Activated T-cell treated with anti-CD3 and anti-CD28 coated beads, Interleukin-2, amount 50 U/mL, for 4 hours (primary cell): Measurements from ENCODE around the gene TMEM94. TPM values are rescaled to one million over a fixed set of nuclear protein-coding genes. Genes with fewer than 3 reads are reported as not detected.

Source experiments
- ATAC-seq, 2 donors: fragments of 200-7000 bp; cut with Tn5 transposase; one replicate each; pipeline ENCODE4 v1.10.0; 2021
- DNase-seq: peaks from one replicate; pipeline ENCODE4 v3.0.0-alpha.2; 2020
- H3K27me3 Mint-ChIP-seq: one replicate; pipeline ENCODE4 v1.8.0; 2021; ENCODE audit warnings: low read depth, mixed read lengths
- H3K36me3 Mint-ChIP-seq: one replicate; pipeline ENCODE4 v1.8.0; 2022; ENCODE audit warnings: mixed read lengths; ENCODE audit not compliant: insufficient read depth
- H3K4me1 Mint-ChIP-seq: one replicate; pipeline ENCODE4 v1.8.0; 2021; ENCODE audit warnings: low read depth, mixed read lengths
- H3K4me3 Mint-ChIP-seq: one replicate; pipeline ENCODE4 v1.8.0; 2021; ENCODE audit warnings: mild to moderate bottlenecking, moderate library complexity, mixed read lengths
- H3K9me3 Mint-ChIP-seq: one replicate; pipeline ENCODE4 v1.8.0; 2021; ENCODE audit warnings: mixed read lengths
- total RNA-seq, 3 donors: library from RNA; stranded (reverse); gene quantifications; one replicate each; pipeline ENCODE4 v1.2.1, GENCODE V29; 2021

Gene TMEM94
- total RNA-seq, 3 donors from 2014 or later, result 44.0 to 49.6 (median 46.6) TPM

- peaks cover 20% of the 10 kb centered on the region for H3K4me1 Mint-ChIP-seq
- no peak overlapping the region for H3K4me3 Mint-ChIP-seq
- ATAC-seq (no peak), DNase-seq (no peak)
- peaks cover 12% of the 10 kb centered on the region for H3K36me3 Mint-ChIP-seq
- H3K27me3 Mint-ChIP-seq, result peaks cover 1% of the 10 kb centered on the region
- no peaks in the 10 kb centered on the region for H3K9me3 Mint-ChIP-seq
Measured at GRCh38 chr17:75523647-75524046, 67.2 kb downstream of the TMEM94 start.

DNA sequence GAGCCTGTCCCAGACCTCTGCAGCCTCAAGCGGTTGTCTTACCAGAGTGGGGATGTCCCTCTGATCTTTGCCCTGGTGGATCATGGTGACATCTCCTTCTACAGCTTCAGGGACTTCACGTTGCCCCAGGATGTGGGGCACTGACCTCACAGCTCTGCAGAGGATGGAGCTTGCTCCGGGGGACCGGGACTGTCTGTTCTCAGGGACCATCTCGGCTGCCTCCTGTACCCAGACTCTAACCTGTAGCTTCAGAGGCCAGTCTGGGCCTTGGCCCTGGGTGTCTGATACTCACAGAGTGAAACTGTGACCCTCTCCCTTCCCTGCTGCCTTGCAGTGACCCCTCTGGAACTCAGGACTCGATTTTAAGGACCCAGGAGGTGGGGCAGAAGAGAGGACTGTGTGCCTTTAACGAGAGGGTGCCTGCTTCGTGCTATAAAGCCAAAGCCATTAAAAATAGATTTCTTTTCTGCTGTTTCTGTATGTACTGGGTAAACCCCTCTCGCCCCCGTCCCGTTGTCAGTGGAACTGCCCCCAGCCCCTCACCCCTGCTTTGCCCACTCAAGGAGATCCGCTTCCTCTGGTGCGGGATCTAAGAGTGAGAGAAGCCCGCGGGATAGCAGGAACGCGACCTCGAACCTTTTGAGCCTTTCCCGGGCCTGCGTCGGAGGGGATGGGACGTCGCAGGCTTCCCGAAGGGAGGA lies 68.0 kb downstream of the TMEM94 start:
- no peak for ATAC-seq
- H3K4me3 Mint-ChIP-seq, result peak overlapping the region; percentile 61
- peaks cover 14% of the 10 kb centered on the region for H3K4me1 Mint-ChIP-seq
- peaks cover 1% of the 10 kb centered on the region for H3K27me3 Mint-ChIP-seq
- DNase-seq, result no peak
- H3K9me3 Mint-ChIP-seq, result no peaks in the 10 kb centered on the region
- peaks cover 12% of the 10 kb centered on the region for H3K36me3 Mint-ChIP-seq

GRCh38 chr17:75524970-75525805 lies 68.8 kb downstream of the TMEM94 start, which contains the start of gene LLGL2:
LLGL2 (plus strand) TSS chr17:75525697; CDS start chr17:75543427, 17,730 bp downstream.
- Mint-ChIP-seq H3K4me1 (peaks cover 11% of the 10 kb centered on the region), H3K36me3 (peaks cover 8% of the 10 kb centered on the region), H3K27me3 (peaks cover 1% of the 10 kb centered on the region), H3K9me3 (no peaks in the 10 kb centered on the region), H3K4me3 (peak within 1 kb of the TSS; percentile 76)
- ATAC-seq (peak; percentile 92 to 93), DNase-seq (peak; percentile 78)

DNA sequence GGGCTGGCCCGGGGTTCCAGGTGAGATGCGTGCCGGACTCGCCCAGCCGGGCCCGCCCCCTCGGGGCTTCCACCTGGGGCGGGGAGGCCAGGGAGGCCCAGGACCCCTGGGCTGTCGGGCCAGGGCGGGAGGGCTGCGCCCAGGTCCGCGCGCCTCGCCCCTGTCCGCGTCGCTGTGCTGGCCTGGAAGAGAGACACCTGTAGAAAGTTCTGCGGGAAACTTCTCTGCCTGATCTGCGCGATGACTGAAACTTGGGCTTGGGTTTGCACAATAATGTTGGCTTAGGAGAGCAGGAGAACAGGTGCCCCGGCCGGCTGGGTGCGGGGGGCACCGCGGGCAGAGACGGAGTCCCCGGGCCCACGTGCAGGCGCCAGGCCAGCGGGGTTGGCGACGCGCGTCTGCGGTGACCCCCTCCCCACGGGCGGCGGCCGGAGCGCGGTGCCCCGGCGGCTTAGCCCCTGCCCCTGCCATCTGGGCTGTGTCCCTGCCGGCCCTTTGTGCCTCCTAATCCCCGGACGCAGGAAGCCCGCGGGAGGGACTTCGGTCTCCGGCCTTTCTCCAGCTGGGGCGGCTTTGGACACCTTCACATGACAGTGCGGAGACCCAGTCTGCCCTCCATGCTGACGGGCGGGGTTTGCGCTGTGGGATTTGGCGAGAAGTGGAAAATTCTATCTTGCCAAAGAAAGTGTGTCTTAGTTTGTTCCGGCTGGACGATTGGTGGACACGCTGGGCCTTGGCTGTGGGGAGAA lies 69.5 kb downstream of the TMEM94 start:
- H3K36me3 Mint-ChIP-seq, result peaks cover 7% of the 10 kb centered on the region
- ATAC-seq, result no peak
- DNase-seq, result no peak
- H3K27me3 Mint-ChIP-seq, result peaks cover 1% of the 10 kb centered on the region
- no peaks in the 10 kb centered on the region for H3K9me3 Mint-ChIP-seq
- peak overlapping the region; percentile 76 for H3K4me3 Mint-ChIP-seq
- H3K4me1 Mint-ChIP-seq, result peaks cover 11% of the 10 kb centered on the region

GRCh38 chr17:75526555-75527270 lies 70.3 kb downstream of the TMEM94 start:
- DNase-seq, result no peak
- Mint-ChIP-seq H3K4me1 (peaks cover 11% of the 10 kb centered on the region), H3K36me3 (peaks cover 3% of the 10 kb centered on the region), H3K9me3 (no peaks in the 10 kb centered on the region), H3K4me3 (peak overlapping the region; percentile 76), H3K27me3 (peaks cover 1% of the 10 kb centered on the region)
- ATAC-seq, result no peak

- ATAC-seq (no peak), DNase-seq (no peak)
- no peak overlapping the region for H3K4me3 Mint-ChIP-seq
Measured at GRCh38 chr17:75530837-75531720, 74.6 kb downstream of the TMEM94 start.

GRCh38 chr17:75531721-75532072 lies 75.3 kb downstream of the TMEM94 start:
- DNase-seq (no peak), ATAC-seq (no peak)
- Mint-ChIP-seq H3K4me1 (peaks cover 29% of the 10 kb centered on the region), H3K9me3 (no peaks in the 10 kb centered on the region), H3K4me3 (no peak overlapping the region), H3K27me3 (no peaks in the 10 kb centered on the region), H3K36me3 (no peaks in the 10 kb centered on the region)

More at GRCh38 chr17:75530837-75531720, 74.6 kb downstream of the TMEM94 start:
- H3K36me3 Mint-ChIP-seq, result no peaks in the 10 kb centered on the region
- peaks cover 1% of the 10 kb centered on the region for H3K27me3 Mint-ChIP-seq
- no peaks in the 10 kb centered on the region for H3K9me3 Mint-ChIP-seq
- H3K4me1 Mint-ChIP-seq, result peaks cover 32% of the 10 kb centered on the region

DNA sequence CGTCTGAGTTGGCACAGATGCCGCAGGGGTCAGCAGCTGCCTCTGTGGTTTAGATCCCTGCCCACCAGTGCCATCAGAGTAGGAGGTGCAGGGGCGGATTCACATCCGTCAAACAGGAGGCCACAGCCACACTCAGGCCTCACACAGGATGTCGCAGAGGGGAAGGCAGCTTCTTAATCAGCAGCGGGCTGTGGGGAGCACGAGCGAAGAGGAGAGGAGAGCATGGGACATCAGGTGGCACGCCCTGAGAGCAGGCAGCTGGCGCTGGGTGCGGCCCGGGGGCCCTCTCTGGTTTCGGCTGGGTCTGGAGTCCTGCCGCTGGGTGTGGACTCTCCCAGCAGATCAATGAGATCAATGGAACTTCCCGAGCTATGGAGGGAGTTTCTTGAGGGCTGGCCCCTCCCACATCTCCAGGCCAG lies 78.7 kb downstream of the TMEM94 start:
- Mint-ChIP-seq H3K4me3 (peak overlapping the region; percentile 47), H3K27me3 (no peaks in the 10 kb centered on the region), H3K9me3 (no peaks in the 10 kb centered on the region), H3K36me3 (no peaks in the 10 kb centered on the region), H3K4me1 (peaks cover 25% of the 10 kb centered on the region)
- DNase-seq (peak; percentile 40), ATAC-seq (peak; percentile 93 to 96)

GRCh38 chr17:75535871-75536270 lies 79.4 kb downstream of the TMEM94 start:
- Mint-ChIP-seq H3K4me3 (no peak overlapping the region), H3K9me3 (no peaks in the 10 kb centered on the region), H3K36me3 (no peaks in the 10 kb centered on the region), H3K4me1 (peaks cover 25% of the 10 kb centered on the region), H3K27me3 (no peaks in the 10 kb centered on the region)
- no peak for DNase-seq
- no peak for ATAC-seq

GRCh38 chr17:75536366-75536765 lies 79.9 kb downstream of the TMEM94 start:
- Mint-ChIP-seq H3K36me3 (no peaks in the 10 kb centered on the region), H3K9me3 (no peaks in the 10 kb centered on the region)

DNA sequence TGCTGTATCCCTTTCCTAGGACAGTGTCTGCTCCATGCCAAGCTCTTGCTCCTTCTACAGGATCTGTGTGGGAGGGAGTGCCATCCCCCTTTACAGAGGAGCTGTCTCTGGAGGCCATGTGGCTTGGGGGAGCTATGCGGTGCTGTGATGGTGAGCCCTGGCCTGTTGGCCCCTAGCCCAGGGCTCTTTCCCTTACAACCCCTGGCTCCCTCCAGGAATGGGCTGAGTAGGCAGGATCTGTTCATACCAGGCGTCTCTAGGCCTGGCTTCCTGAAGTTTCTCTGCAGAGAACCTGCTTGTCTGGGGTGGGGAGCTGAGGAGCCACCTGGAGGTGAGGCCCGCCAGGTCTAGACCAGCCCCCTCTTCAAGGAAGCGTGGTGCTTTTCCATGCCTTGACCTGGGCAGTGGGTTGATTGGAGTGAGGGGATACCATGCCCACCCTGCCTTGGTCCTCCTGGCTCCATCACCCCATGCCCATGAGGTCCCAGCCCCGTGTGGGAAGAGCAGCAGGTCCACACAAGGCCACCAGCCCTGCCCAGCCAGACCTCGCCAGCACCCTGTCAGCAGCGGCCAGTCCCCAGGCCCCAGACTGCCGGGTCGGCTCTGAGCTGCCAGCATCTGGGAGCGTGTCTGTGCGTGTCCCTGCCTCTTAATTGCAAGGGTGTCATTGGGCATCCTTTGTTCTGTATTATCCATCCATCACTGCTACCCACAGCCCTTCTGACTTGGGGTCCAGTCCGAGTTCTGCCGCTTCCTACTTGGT lies 83.7 kb downstream of the TMEM94 start:
- H3K27me3 Mint-ChIP-seq, result no peaks in the 10 kb centered on the region
- H3K36me3 Mint-ChIP-seq, result no peaks in the 10 kb centered on the region
- ATAC-seq (no peak), DNase-seq (no peak)
- H3K4me1 Mint-ChIP-seq, result peaks cover 12% of the 10 kb centered on the region
- H3K9me3 Mint-ChIP-seq, result no peaks in the 10 kb centered on the region
- H3K4me3 Mint-ChIP-seq, result no peak overlapping the region

More at GRCh38 chr17:75536366-75536765, 79.9 kb downstream of the TMEM94 start:
- peaks cover 25% of the 10 kb centered on the region for H3K4me1 Mint-ChIP-seq
- ATAC-seq (no peak), DNase-seq (no peak)
- no peaks in the 10 kb centered on the region for H3K27me3 Mint-ChIP-seq
- no peak overlapping the region for H3K4me3 Mint-ChIP-seq

DNA sequence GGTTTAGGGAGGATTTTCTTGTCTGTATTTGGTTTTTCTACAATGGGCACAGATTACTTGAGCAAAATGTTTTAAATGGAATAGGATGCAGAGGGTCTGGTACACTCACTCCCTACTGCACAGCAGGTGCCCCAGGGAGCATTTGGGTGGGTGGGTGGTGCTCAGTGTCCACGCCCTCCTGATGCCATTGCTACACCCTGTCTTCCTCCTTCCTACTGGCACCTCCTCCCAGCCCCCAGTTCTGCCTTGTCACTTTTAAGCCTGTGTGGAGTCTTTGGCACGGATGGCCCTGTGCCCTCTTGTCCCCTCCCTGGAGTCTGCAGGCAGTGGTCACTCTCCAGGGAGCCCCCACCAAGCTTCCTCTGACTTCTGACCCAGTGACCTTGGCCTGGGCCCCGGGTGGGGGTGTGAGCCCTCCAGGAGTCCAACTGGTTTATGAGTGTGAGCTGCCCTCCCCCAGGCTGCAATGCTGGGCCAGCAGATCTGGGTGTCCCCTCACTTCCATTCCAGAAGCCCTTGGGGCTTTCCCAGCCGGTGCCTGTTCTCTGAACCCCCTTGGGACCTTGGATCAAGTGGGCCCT lies 84.6 kb downstream of the TMEM94 start:
- Mint-ChIP-seq H3K36me3 (no peaks in the 10 kb centered on the region), H3K9me3 (no peaks in the 10 kb centered on the region), H3K4me3 (no peak overlapping the region)

More for the DNA sequence above, 84.6 kb downstream of the TMEM94 start:
- Mint-ChIP-seq H3K4me1 (peaks cover 3% of the 10 kb centered on the region), H3K27me3 (no peaks in the 10 kb centered on the region)
- no peak for DNase-seq
- ATAC-seq, result no peak
